Subcutaneous adipose tissue (tissue), 4 donors: ENCODE data around the gene APOL6. TPM values are rescaled to one million over a fixed set of nuclear protein-coding genes. Genes with fewer than 3 reads are reported as not detected.

Experiments used
- CTCF ChIP-seq: fragments of 450-650 bp; IDR thresholded peaks from one replicate; pipeline ENCODE4 v1.5.1; 2016; ENCODE audit warnings: low read depth, mild to moderate bottlenecking, control low read depth, antibody characterized with exemption, moderate library complexity
- total RNA-seq, 4 donors: library from RNA; depleted of rRNA; stranded (reverse); fragments of >200 nt; gene quantifications; one replicate each; pipeline ENCODE4 v1.1.0, GENCODE V29; 2016

Gene APOL6
- total RNA-seq, 4 donors from 2014 or later: 64.1 to 117 (median 101) TPM

- no peak for TF ChIP-seq CTCF
Observed at GRCh38 chr22:35653824-35654223, 5.6 kb downstream of the APOL6 start.

- no peak for TF ChIP-seq CTCF
Observed at GRCh38 chr22:35656284-35656752, 8.1 kb downstream of the APOL6 start.

- TF ChIP-seq CTCF: no peak
Observed at GRCh38 chr22:35657571-35658312, 9.5 kb downstream of the APOL6 start.

- no peak for TF ChIP-seq CTCF
Observed at GRCh38 chr22:35660291-35661127, 12.3 kb downstream of the APOL6 start.

- no peak for TF ChIP-seq CTCF
Observed at GRCh38 chr22:35661464-35661863, 13.2 kb downstream of the APOL6 start.

- TF ChIP-seq CTCF: no peak
Observed at GRCh38 chr22:35662914-35663313, 14.7 kb downstream of the APOL6 start.

DNA sequence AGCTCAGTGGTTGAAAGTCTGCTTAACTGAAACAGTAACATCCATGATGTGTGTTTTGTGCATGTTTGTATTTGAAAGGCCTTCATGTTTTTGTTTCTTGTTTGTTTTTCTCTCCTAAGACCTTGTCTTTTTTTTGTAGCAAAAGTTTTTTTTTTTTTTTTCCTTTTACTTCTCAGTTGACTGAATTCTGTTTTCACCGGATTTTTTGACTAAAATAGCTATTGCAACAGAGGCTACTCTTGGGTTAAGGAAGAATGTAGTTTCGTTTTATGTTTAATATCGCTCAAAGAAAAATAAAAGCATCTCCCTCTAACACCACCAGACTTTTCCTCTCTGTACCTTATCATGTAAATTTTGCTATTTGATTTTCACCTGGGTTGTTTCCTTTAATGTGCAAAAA lies 15.1 kb downstream of the APOL6 start:
- TF ChIP-seq CTCF: no peak
